Measurements from ENCODE around the gene PCSK9. TPM values are rescaled to one million over a fixed set of nuclear protein-coding genes. Genes with fewer than 3 reads are reported as not detected.

PCSK9 gene
- total and polyA plus RNA-seq, 2 of the 13 experiments (the other 11 are each of a cell fraction or from before 2014, with no cell fraction given): 33.3 to 80.5 TPM

DNA sequence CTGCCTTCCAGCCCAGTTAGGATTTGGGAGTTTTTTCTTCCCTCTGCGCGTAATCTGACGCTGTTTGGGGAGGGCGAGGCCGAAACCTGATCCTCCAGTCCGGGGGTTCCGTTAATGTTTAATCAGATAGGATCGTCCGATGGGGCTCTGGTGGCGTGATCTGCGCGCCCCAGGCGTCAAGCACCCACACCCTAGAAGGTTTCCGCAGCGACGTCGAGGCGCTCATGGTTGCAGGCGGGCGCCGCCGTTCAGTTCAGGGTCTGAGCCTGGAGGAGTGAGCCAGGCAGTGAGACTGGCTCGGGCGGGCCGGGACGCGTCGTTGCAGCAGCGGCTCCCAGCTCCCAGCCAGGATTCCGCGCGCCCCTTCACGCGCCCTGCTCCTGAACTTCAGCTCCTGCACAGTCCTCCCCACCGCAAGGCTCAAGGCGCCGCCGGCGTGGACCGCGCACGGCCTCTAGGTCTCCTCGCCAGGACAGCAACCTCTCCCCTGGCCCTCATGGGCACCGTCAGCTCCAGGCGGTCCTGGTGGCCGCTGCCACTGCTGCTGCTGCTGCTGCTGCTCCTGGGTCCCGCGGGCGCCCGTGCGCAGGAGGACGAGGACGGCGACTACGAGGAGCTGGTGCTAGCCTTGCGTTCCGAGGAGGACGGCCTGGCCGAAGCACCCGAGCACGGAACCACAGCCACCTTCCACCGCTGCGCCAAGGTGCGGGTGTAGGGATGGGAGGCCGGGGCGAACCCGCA is at the start of gene PCSK9 (continued):
- TF ChIP-seq, protein P1, sequence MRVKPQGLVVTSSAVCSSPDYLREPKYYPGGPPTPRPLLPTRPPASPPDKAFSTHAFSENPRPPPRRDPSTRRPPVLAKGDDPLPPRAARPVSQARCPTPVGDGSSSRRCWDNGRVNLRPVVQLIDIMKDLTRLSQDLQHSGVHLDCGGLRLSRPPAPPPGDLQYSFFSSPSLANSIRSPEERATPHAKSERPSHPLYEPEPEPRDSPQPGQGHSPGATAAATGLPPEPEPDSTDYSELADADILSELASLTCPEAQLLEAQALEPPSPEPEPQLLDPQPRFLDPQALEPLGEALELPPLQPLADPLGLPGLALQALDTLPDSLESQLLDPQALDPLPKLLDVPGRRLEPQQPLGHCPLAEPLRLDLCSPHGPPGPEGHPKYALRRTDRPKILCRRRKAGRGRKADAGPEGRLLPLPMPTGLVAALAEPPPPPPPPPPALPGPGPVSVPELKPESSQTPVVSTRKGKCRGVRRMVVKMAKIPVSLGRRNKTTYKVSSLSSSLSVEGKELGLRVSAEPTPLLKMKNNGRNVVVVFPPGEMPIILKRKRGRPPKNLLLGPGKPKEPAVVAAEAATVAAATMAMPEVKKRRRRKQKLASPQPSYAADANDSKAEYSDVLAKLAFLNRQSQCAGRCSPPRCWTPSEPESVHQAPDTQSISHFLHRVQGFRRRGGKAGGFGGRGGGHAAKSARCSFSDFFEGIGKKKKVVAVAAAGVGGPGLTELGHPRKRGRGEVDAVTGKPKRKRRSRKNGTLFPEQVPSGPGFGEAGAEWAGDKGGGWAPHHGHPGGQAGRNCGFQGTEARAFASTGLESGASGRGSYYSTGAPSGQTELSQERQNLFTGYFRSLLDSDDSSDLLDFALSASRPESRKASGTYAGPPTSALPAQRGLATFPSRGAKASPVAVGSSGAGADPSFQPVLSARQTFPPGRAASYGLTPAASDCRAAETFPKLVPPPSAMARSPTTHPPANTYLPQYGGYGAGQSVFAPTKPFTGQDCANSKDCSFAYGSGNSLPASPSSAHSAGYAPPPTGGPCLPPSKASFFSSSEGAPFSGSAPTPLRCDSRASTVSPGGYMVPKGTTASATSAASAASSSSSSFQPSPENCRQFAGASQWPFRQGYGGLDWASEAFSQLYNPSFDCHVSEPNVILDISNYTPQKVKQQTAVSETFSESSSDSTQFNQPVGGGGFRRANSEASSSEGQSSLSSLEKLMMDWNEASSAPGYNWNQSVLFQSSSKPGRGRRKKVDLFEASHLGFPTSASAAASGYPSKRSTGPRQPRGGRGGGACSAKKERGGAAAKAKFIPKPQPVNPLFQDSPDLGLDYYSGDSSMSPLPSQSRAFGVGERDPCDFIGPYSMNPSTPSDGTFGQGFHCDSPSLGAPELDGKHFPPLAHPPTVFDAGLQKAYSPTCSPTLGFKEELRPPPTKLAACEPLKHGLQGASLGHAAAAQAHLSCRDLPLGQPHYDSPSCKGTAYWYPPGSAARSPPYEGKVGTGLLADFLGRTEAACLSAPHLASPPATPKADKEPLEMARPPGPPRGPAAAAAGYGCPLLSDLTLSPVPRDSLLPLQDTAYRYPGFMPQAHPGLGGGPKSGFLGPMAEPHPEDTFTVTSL (CRISPR knock-in tag; IDR thresholded peaks at IDR 0.05; ENCODE audit: borderline replicate concordance): 0 out of 2 replicates have a peak, but pooled peaks have one; percentile 5
- TF ChIP-seq, protein P2, sequence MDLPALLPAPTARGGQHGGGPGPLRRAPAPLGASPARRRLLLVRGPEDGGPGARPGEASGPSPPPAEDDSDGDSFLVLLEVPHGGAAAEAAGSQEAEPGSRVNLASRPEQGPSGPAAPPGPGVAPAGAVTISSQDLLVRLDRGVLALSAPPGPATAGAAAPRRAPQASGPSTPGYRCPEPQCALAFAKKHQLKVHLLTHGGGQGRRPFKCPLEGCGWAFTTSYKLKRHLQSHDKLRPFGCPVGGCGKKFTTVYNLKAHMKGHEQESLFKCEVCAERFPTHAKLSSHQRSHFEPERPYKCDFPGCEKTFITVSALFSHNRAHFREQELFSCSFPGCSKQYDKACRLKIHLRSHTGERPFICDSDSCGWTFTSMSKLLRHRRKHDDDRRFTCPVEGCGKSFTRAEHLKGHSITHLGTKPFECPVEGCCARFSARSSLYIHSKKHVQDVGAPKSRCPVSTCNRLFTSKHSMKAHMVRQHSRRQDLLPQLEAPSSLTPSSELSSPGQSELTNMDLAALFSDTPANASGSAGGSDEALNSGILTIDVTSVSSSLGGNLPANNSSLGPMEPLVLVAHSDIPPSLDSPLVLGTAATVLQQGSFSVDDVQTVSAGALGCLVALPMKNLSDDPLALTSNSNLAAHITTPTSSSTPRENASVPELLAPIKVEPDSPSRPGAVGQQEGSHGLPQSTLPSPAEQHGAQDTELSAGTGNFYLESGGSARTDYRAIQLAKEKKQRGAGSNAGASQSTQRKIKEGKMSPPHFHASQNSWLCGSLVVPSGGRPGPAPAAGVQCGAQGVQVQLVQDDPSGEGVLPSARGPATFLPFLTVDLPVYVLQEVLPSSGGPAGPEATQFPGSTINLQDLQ (CRISPR knock-in tag; IDR thresholded peaks at IDR 0.05): peak; percentile 79
- TF ChIP-seq, protein P3, sequence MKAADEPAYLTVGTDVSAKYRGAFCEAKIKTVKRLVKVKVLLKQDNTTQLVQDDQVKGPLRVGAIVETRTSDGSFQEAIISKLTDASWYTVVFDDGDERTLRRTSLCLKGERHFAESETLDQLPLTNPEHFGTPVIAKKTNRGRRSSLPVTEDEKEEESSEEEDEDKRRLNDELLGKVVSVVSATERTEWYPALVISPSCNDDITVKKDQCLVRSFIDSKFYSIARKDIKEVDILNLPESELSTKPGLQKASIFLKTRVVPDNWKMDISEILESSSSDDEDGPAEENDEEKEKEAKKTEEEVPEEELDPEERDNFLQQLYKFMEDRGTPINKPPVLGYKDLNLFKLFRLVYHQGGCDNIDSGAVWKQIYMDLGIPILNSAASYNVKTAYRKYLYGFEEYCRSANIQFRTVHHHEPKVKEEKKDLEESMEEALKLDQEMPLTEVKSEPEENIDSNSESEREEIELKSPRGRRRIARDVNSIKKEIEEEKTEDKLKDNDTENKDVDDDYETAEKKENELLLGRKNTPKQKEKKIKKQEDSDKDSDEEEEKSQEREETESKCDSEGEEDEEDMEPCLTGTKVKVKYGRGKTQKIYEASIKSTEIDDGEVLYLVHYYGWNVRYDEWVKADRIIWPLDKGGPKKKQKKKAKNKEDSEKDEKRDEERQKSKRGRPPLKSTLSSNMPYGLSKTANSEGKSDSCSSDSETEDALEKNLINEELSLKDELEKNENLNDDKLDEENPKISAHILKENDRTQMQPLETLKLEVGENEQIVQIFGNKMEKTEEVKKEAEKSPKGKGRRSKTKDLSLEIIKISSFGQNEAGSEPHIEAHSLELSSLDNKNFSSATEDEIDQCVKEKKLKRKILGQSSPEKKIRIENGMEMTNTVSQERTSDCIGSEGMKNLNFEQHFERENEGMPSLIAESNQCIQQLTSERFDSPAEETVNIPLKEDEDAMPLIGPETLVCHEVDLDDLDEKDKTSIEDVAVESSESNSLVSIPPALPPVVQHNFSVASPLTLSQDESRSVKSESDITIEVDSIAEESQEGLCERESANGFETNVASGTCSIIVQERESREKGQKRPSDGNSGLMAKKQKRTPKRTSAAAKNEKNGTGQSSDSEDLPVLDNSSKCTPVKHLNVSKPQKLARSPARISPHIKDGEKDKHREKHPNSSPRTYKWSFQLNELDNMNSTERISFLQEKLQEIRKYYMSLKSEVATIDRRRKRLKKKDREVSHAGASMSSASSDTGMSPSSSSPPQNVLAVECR (CRISPR knock-in tag; IDR thresholded peaks at IDR 0.05; ENCODE audit: borderline replicate concordance): peak; percentile 96
- TF ChIP-seq, protein P4, sequence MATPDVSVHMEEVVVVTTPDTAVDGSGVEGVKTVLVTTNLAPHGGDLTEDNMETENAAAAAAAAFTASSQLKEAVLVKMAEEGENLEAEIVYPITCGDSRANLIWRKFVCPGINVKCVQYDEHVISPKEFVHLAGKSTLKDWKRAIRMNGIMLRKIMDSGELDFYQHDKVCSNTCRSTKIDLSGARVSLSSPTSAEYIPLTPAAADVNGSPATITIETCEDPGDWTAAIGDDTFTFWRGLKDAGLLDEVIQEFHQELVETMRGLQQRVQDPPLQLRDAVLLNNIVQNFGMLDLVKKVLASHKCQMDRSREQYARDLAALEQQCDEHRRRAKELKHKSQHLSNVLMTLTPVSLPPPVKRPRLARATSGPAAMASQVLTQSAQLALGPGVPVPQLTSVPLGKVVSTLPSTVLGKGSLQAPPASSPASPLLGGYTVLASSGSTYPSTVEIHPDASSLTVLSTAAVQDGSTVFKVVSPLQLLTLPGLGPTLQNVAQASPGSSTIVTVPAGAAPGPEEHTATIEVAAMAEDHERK (CRISPR knock-in tag; IDR thresholded peaks at IDR 0.05; ENCODE audit: low read depth): peak; percentile 52; the same call in 1 of the 2 replicates
- TF ChIP-seq HHEX (CRISPR knock-in tag; IDR thresholded peaks at IDR 0.05) (no peak), SIX4 (CRISPR knock-in tag; IDR thresholded peaks at IDR 0.05) (peak; percentile 98), ZNF260 (CRISPR knock-in tag; IDR thresholded peaks at IDR 0.05; ENCODE audit: borderline replicate concordance, low read depth) (0 out of 2 replicates have a peak, but pooled peaks have one; percentile 60), ZNF207 (IDR thresholded peaks at IDR 0.05; ENCODE audit: borderline replicate concordance) (no peak), ATM (IDR thresholded peaks at IDR 0.05; ENCODE audit: borderline replicate concordance) (no peak), NRL (CRISPR knock-in tag; IDR thresholded peaks at IDR 0.05; ENCODE audit: borderline replicate concordance) (peak; percentile 80)
- TF ChIP-seq, protein P5, sequence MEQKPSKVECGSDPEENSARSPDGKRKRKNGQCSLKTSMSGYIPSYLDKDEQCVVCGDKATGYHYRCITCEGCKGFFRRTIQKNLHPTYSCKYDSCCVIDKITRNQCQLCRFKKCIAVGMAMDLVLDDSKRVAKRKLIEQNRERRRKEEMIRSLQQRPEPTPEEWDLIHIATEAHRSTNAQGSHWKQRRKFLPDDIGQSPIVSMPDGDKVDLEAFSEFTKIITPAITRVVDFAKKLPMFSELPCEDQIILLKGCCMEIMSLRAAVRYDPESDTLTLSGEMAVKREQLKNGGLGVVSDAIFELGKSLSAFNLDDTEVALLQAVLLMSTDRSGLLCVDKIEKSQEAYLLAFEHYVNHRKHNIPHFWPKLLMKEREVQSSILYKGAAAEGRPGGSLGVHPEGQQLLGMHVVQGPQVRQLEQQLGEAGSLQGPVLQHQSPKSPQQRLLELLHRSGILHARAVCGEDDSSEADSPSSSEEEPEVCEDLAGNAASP (CRISPR knock-in tag; IDR thresholded peaks at IDR 0.05; ENCODE audit: borderline replicate concordance): peak; percentile 66
